CD4-positive, alpha-beta T cell treated with Interleukin-12 subunit alpha and Interleukin-12 subunit beta, for 1 hour (primary cell): Measurements from ENCODE around the gene TMPRSS15.
"Not testable (repeated sequence)": the region's sequence is repeated elsewhere in the genome, so short reads cannot be mapped to it uniquely, and the experiment has no call there.

Experiments used
- DNase-seq: peaks from one replicate; pipeline ENCODE4 v3.0.0-alpha.2; 2020

Gene TMPRSS15

DNA sequence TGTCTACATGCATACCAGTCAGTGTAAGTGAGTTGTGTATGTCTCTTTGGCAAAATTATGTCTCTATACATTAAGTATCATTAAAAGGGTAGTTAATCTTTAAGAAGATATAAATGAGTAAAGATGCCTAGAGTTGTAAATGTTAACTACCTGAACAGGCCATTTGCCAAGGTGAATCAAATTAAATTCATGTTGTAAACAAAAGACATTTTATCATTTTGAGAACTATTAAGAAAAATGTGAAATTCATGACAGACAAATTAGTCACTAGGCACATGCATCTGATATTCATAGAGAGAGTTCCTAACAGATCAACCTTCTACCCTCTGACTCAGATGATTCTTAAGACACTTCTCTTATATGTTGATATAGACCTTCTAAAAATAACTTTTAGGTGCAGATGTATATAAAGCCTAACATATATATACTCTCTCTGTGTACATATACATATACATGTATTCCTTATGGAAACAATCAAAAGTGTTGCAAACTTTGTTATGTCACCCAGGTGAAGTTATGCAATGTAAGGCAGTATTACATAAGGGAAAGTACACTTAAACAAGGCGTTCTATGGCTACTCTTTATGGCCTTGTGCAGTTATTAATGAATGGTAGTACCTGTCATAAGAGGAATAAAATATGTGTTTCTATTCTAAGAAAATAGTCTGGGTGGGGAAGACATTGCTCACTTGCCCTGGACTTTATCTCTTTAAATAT is at the start of gene TMPRSS15:
TSS of gene TMPRSS15 (minus strand) at position 51 of the 716 bp plus-strand sequence. CDS start 163 bp downstream, outside the sequence.
- DNase-seq = no peak

DNA sequence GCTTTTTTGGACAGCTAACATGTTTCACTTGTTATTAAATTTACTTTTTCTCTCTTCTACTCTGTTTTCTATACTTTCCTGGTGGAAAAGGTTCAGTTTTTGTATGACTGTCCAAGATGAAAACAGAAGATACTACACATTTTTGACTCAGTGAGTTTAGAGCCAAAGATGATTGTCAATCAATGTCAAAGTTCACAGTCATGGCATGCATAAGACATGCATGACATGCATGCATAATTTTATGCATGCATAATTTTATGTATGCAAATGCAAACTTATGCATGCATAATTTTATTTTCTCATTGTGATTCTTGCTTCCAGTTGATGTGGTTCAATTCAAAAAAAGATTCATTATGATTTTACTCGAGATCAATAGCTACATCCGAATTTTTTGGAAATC is 48.1 kb upstream of the TMPRSS15 start:
- DNase-seq = no peak

- no peak for DNase-seq
Measured at GRCh38 chr21:18449605-18450550, 46.3 kb upstream of the TMPRSS15 start.

DNA sequence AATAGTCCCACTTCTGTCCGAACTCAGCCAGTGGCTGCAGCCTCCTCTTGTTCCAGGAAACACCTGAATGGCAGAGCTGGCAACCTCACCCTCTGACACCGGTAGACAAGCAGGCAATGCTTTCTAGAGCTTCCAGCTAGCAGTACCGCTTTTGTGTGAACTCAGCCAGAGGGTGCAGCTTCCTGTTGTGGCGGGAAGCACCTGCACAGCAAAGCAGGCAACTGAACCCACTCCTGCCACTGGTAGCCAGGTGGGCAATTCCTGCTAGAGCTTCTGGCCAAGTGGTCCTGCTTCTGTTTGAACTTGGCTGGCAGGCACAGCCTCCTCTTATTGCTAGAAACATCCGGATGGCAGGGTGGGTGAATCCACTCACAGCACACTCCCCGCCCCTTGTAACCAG is 40.1 kb upstream of the TMPRSS15 start:
- peak; percentile 1 for DNase-seq

GRCh38 chr21:18443085-18443484 is 39.5 kb upstream of the TMPRSS15 start:
- no peak for DNase-seq

GRCh38 chr21:18430341-18430740 is 26.8 kb upstream of the TMPRSS15 start:
- DNase-seq = no peak

DNA sequence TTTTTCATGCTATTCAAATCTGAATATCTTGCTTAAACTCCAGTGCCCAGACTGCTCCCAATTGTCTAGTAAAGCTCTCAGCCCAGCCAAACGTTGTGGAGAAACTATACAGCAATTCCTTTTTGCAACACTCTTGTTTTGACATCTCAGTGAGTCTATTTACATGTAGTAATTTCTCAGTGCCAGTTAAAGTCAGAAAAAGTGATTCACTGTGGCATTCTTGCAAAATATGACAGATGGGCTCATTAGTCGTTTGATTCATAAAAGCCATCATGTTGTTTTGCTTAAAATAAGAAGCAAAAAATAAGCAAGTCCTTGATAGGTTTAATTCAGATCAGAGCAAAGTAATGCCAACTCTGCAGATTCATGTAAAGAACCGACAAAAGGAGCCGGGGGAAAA is 20.7 kb upstream of the TMPRSS15 start:
- no peak for DNase-seq

GRCh38 chr21:18417141-18417790 is 13.7 kb upstream of the TMPRSS15 start:
- DNase-seq = no peak

- DNase-seq = no peak
Measured at GRCh38 chr21:18411565-18411964, 8.0 kb upstream of the TMPRSS15 start.

GRCh38 chr21:18409579-18409978 is 6.0 kb upstream of the TMPRSS15 start:
- DNase-seq = no peak

DNA sequence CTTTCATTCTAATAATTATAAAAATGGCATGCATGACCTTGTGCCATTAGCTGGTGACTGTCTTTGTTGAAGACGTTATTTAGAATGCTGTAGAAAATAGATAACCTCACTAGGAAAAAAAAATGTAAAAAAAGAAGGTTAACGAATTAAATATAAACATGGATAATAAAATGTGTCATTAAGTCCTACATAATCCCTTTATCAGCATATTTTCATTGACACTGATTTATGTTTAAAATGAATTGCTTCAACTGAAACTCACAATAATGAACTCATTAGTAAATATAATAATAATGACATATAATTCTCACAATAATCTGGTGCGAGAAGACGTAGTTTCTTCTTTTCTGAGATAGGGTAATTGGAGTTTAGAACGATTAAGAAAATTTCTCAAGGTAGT is 4.7 kb downstream of the TMPRSS15 start:
- no peak for DNase-seq

- DNase-seq = no peak
Measured at GRCh38 chr21:18387994-18388393, 15.6 kb downstream of the TMPRSS15 start.

DNA sequence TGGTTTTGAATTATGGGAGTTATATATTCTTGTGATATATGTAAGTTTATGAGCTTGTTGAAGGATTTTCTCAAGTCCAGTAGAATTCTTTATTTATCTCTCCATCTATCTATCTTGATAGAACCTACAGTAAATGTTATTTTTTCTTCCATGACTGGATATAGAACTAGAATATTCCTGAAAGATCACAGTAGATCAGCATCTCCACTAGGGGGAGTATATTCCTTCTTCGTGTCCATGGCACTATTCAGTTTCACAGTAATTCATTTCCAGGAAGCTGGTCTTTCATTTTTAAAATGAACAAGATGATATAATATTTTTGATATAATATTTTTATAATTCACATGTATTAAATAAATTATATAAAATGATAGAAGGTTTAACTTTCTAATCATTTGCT is 18.8 kb downstream of the TMPRSS15 start:
- DNase-seq = no peak

DNA sequence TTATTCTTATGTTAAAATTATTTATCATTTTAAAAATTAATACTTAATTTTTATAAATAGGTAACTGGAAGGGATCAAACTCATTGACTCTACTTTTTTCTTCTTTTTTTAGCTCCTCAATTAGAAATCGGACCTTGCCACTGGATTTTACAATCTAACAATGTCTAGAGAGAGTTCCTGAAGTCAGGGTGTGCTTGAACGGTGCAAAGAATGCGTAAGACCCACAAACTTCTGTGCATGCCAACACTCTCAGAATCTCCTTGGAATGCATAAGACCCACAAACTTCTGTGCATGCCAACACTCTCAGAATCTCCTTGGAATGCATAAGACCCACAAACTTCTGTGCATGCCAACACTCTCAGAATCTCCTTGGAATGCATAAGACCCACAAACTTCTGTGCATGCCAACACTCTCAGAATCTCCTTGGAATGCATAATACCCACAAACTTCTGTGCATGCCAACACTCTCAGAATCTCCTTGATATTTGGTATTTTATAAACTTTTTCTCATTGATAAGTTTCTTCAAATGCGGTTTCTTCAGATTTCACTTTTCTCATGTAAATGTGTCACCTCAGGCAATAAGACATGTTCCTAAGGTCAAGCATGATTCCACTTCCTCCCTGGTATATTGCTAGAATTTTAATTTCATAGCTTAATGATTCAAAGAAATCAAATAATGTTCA is 20.5 kb downstream of the TMPRSS15 start:
- not testable (repeated sequence) for DNase-seq

GRCh38 chr21:18382141-18382540 is 21.4 kb downstream of the TMPRSS15 start:
- DNase-seq = no peak

DNA sequence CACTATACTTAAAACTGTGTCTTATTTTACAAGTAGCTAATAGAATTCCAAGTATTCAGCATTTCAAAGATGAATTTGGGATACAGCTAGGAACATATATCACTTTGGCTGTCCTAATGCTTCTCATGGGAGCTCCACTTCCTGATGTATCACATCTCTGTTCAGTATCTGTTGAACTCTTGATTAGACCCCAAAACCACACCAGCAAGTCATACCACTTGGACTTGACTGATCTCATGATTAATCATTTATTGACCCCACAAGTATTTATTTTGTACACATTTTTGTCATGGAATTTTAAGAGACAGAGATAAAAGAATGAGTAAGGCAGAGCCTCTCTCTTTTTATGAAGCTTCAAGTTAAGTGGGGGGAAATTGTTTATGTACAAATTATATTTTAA is 30.0 kb downstream of the TMPRSS15 start:
- no peak for DNase-seq

GRCh38 chr21:18370301-18370700 is 33.3 kb downstream of the TMPRSS15 start:
- no peak for DNase-seq

DNA sequence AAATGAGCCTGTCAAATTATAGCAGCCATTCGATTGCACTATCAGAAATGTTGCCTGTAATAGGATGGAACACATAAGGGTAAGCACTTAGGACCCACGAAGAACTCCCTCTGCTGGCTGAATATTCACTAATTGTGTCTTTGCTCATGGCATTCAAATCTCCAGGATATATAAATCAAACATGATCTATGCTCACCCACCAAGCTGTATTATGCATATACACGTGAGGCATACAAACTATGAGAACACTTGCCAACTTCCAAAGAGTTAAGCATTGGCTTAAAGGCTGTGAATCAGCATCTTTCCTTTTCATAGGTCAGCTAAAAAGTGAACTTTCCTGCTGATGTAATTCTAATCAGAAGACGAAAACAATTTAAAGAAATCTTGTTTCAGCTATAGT is 34.5 kb downstream of the TMPRSS15 start:
- DNase-seq = no peak

DNA sequence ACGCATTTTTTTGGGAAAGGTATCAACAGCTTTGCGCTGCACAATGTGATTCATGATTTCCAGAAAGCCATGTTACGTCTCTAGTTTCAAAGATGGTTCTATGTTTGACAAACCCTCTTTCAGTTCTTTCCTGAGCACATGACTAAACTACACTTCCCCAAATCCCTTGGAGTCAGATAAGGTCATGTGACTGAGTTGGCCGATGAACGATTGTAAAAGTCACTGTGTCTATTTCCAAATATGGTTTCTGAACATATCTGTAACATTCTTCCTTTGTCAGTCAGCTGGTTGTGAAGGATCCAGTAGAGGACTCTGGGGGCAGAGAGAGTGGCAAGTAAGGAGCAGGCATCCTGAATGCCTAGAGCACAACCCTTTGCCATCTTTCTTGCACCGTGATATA is 35.4 kb downstream of the TMPRSS15 start:
- DNase-seq = no peak

GRCh38 chr21:18356801-18357200 is 46.8 kb downstream of the TMPRSS15 start:
- no peak for DNase-seq

GRCh38 chr21:18354947-18355346 is 48.6 kb downstream of the TMPRSS15 start:
- DNase-seq = no peak

DNA sequence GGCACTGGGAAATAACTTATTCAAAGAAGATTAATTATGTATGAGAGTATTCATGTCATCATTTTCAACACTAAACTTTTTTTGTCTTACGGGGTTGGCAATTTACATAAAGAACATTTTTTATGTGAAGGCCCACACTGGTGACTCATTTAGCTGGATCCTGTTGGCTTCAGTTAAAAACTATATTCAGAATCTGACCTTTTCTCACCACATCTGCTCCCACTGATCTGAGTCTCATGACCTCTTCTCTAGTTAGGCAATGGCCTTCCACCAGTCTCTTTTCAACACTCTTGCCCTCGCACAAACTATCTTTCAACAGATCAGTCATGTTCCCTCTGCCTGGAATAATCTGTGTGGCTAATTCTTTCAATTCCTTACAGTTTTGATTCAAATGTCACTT is 53.4 kb downstream of the TMPRSS15 start:
- no peak for DNase-seq

GRCh38 chr21:18349468-18349867 is 54.1 kb downstream of the TMPRSS15 start:
- no peak for DNase-seq
